ENCODE data around the gene THBS4. TPM values are rescaled to one million over a fixed set of nuclear protein-coding genes. Genes with fewer than 3 reads are reported as not detected.

Gene THBS4
- polyA plus RNA-seq, 1 donor from 2014 or later = 6.3 TPM

DNA sequence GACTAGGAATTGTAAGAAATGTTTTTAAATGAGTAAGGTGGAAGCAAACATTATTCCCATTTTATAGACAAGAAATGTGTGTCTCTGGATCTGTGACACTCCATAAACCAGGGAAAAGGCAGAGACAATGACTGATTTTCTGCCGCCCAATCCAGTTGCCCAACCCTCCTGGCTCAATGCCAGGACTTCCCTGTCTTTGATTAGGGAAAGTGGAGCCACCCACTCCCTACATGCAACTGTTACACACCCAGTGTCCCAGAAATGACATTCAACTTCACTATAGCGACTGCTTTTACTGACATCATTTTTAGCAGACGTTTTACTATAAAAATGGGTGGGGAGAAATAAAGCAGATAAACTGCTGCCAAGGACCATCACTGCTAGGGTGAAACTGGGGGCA lies 79.7 kb downstream of the THBS4 start:
- H3K4me3 ChIP-seq (ENCODE audit: low read length) = no peak overlapping the region
- H3K27me3 ChIP-seq (ENCODE audit: insufficient read depth, low read depth, low read length) = no peaks in the 10 kb centered on the region
- no peaks in the 10 kb centered on the region for H3F3A ChIP-seq (ENCODE audit: insufficient read depth, low read length, poor library complexity, severe bottlenecking)
- no peak overlapping the region for H2AFZ ChIP-seq (ENCODE audit: low read depth, low read length)
- no peaks in the 10 kb centered on the region for H3K36me3 ChIP-seq (ENCODE audit: insufficient read depth, low read length)
- no peaks in the 10 kb centered on the region for H4K20me1 ChIP-seq (ENCODE audit: insufficient read depth)
- H3K9me2 ChIP-seq (ENCODE audit: insufficient read depth, low read length) = no peaks in the 10 kb centered on the region
- H3K9me3 ChIP-seq (ENCODE audit: low read length) = no peaks in the 10 kb centered on the region
- H3K4me2 ChIP-seq (ENCODE audit: low read length) = no peak overlapping the region
- no peaks in the 10 kb centered on the region for H3K79me2 ChIP-seq (replicated peaks; ENCODE audit: insufficient read depth, low read length)
- TF ChIP-seq MXI1 (conservative IDR thresholded peaks at IDR 0.05; ENCODE audit: poor library complexity, severe bottlenecking) (no peak), EP300 (conservative IDR thresholded peaks at IDR 0.05; ENCODE audit: poor library complexity, severe bottlenecking) (no peak), RAD21 (conservative IDR thresholded peaks at IDR 0.05) (no peak), SMC3 (conservative IDR thresholded peaks at IDR 0.05; ENCODE audit: poor library complexity) (no peak), POLR2AphosphoS5 (IDR thresholded peaks at IDR 0.05) (no peak), TAF1 (IDR thresholded peaks at IDR 0.05; ENCODE audit: low read depth) (no peak), EZH2 (IDR thresholded peaks at IDR 0.05; ENCODE audit: borderline replicate concordance, insufficient read depth, low read length, poor library complexity, severe bottlenecking) (no peak)
- TF ChIP-seq, protein P1, sequence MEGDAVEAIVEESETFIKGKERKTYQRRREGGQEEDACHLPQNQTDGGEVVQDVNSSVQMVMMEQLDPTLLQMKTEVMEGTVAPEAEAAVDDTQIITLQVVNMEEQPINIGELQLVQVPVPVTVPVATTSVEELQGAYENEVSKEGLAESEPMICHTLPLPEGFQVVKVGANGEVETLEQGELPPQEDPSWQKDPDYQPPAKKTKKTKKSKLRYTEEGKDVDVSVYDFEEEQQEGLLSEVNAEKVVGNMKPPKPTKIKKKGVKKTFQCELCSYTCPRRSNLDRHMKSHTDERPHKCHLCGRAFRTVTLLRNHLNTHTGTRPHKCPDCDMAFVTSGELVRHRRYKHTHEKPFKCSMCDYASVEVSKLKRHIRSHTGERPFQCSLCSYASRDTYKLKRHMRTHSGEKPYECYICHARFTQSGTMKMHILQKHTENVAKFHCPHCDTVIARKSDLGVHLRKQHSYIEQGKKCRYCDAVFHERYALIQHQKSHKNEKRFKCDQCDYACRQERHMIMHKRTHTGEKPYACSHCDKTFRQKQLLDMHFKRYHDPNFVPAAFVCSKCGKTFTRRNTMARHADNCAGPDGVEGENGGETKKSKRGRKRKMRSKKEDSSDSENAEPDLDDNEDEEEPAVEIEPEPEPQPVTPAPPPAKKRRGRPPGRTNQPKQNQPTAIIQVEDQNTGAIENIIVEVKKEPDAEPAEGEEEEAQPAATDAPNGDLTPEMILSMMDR (IDR thresholded peaks at IDR 0.05; ENCODE audit: poor library complexity, severe bottlenecking) = no peak
- TF ChIP-seq, protein P2, sequence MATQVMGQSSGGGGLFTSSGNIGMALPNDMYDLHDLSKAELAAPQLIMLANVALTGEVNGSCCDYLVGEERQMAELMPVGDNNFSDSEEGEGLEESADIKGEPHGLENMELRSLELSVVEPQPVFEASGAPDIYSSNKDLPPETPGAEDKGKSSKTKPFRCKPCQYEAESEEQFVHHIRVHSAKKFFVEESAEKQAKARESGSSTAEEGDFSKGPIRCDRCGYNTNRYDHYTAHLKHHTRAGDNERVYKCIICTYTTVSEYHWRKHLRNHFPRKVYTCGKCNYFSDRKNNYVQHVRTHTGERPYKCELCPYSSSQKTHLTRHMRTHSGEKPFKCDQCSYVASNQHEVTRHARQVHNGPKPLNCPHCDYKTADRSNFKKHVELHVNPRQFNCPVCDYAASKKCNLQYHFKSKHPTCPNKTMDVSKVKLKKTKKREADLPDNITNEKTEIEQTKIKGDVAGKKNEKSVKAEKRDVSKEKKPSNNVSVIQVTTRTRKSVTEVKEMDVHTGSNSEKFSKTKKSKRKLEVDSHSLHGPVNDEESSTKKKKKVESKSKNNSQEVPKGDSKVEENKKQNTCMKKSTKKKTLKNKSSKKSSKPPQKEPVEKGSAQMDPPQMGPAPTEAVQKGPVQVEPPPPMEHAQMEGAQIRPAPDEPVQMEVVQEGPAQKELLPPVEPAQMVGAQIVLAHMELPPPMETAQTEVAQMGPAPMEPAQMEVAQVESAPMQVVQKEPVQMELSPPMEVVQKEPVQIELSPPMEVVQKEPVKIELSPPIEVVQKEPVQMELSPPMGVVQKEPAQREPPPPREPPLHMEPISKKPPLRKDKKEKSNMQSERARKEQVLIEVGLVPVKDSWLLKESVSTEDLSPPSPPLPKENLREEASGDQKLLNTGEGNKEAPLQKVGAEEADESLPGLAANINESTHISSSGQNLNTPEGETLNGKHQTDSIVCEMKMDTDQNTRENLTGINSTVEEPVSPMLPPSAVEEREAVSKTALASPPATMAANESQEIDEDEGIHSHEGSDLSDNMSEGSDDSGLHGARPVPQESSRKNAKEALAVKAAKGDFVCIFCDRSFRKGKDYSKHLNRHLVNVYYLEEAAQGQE (IDR thresholded peaks at IDR 0.05; ENCODE audit: borderline replicate concordance) = no peak
- no peak overlapping the region for H3K27ac ChIP-seq (ENCODE audit: low read length)
- H3K9ac ChIP-seq (ENCODE audit: low read length) = no peak overlapping the region

DNA sequence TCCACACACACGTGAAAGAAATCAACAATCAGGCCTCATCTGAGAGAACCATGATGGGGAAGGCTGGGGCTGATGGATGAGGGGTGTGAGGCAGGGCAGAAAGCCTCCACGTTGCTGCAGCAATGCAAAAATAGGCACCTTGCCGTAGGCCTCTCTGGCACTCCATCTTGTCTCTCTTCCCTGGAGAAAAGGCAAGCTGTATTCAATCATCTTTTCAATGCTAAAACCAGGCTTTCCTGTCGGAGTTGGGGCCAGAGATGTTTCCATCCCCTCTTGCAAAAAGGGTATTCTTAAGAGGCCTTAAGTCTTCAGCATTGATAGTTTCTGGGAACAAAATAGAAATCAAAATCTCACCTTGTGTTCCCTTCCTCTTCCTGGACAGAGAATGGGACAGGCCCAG lies 80.9 kb downstream of the THBS4 start:
- Histone ChIP-seq H3K9me3 (ENCODE audit: low read length) (no peaks in the 10 kb centered on the region), H3K9ac (ENCODE audit: low read length) (no peak overlapping the region), H3K9me2 (ENCODE audit: insufficient read depth, low read length) (no peaks in the 10 kb centered on the region), H3K4me2 (ENCODE audit: low read length) (no peak overlapping the region), H2AFZ (ENCODE audit: low read depth, low read length) (no peak overlapping the region), H3K27me3 (ENCODE audit: insufficient read depth, low read depth, low read length) (no peaks in the 10 kb centered on the region), H3K79me2 (replicated peaks; ENCODE audit: insufficient read depth, low read length) (no peaks in the 10 kb centered on the region), H3K27ac (ENCODE audit: low read length) (no peak overlapping the region), H4K20me1 (ENCODE audit: insufficient read depth) (no peaks in the 10 kb centered on the region), H3K4me3 (ENCODE audit: low read length) (no peak overlapping the region), H3F3A (ENCODE audit: insufficient read depth, low read length, poor library complexity, severe bottlenecking) (no peaks in the 10 kb centered on the region), H3K36me3 (ENCODE audit: insufficient read depth, low read length) (no peaks in the 10 kb centered on the region)
- TF ChIP-seq MXI1 (conservative IDR thresholded peaks at IDR 0.05; ENCODE audit: poor library complexity, severe bottlenecking) (no peak), TAF1 (IDR thresholded peaks at IDR 0.05; ENCODE audit: low read depth) (no peak), RAD21 (conservative IDR thresholded peaks at IDR 0.05) (no peak), SMC3 (conservative IDR thresholded peaks at IDR 0.05; ENCODE audit: poor library complexity) (no peak), EZH2 (IDR thresholded peaks at IDR 0.05; ENCODE audit: borderline replicate concordance, insufficient read depth, low read length, poor library complexity, severe bottlenecking) (no peak), EP300 (conservative IDR thresholded peaks at IDR 0.05; ENCODE audit: poor library complexity, severe bottlenecking) (no peak), POLR2AphosphoS5 (IDR thresholded peaks at IDR 0.05) (no peak)
- TF ChIP-seq, protein P1 (IDR thresholded peaks at IDR 0.05; ENCODE audit: poor library complexity, severe bottlenecking) = no peak
- TF ChIP-seq, protein P2 (IDR thresholded peaks at IDR 0.05; ENCODE audit: borderline replicate concordance) = no peak
